Natural killer cell (primary cell): ENCODE measurements around the gene AKAP8. TPM values are rescaled to one million over a fixed set of nuclear protein-coding genes. Genes with fewer than 3 reads are reported as not detected.

ENCODE experiments used
- ATAC-seq, 3 donors: fragments of 150-1000 bp in 2 of 3; fragments of 200-7000 bp in 1 of 3; cut with Tn5 transposase; 1 replicate in 1 of 3; 2 replicates in 2 of 3; pipeline ENCODE4 v1.10.0; 2021; ENCODE audit warnings: mild to moderate bottlenecking in 2 of 3, moderate library complexity in 2 of 3
- DNase-seq, 2 donors: peaks; one replicate each; pipeline versions ENCODE4 v3.0.0 to v3.0.0-alpha.2; 2013 to 2021; ENCODE audit warnings: mixed read lengths in 1 of 2
- H3K27ac ChIP-seq: one replicate; pipeline ENCODE4 v1.5.1; 2013; ENCODE audit warnings: mild to moderate bottlenecking, low read length
- H3K27me3 ChIP-seq: one replicate; pipeline ENCODE4 v1.6.1; 2013; ENCODE audit warnings: low read length; ENCODE audit not compliant: control insufficient read depth, insufficient read depth
- H3K36me3 ChIP-seq: one replicate; pipeline ENCODE4 v1.6.1; 2013; ENCODE audit warnings: low read length; ENCODE audit not compliant: control insufficient read depth, insufficient read depth
- H3K4me1 ChIP-seq: one replicate; pipeline ENCODE4 v1.6.1; 2013; ENCODE audit warnings: low read length; ENCODE audit not compliant: control insufficient read depth, insufficient read depth
- H3K4me3 ChIP-seq: one replicate; pipeline ENCODE4 v1.5.1; 2013; ENCODE audit warnings: low read length
- H3K9me3 ChIP-seq: one replicate; pipeline ENCODE4 v1.6.1; 2013; ENCODE audit warnings: low read length; ENCODE audit not compliant: control insufficient read depth, insufficient read depth
- H3K27ac Mint-ChIP-seq, 2 donors: one replicate each; pipeline ENCODE4 v1.8.0; 2022; ENCODE audit warnings: mild to moderate bottlenecking in 2 of 2, mixed read lengths in 2 of 2, moderate library complexity in 1 of 2
- H3K27me3 Mint-ChIP-seq, 2 donors: one replicate each; pipeline ENCODE4 v1.8.0; 2022; ENCODE audit warnings: low read depth in 2 of 2, mixed read lengths in 2 of 2
- H3K36me3 Mint-ChIP-seq: one replicate; pipeline ENCODE4 v1.8.0; 2022; ENCODE audit warnings: mixed read lengths
- H3K4me1 Mint-ChIP-seq, 2 donors: one replicate each; pipeline ENCODE4 v1.8.0; 2022; ENCODE audit warnings: mixed read lengths in 2 of 2
- H3K4me3 Mint-ChIP-seq: one replicate; pipeline ENCODE4 v1.8.0; 2022; ENCODE audit warnings: mild to moderate bottlenecking, moderate library complexity, mixed read lengths
- H3K9me3 Mint-ChIP-seq, 2 donors: one replicate each; pipeline ENCODE4 v1.8.0; 2022; ENCODE audit warnings: mixed read lengths in 2 of 2
- WGBS: methylation state at CpG from one replicate; pipeline ENCODE4 v1.1.7; 2013; ENCODE audit warnings: missing lambda C conversion rate; ENCODE audit not compliant: insufficient coverage; 5-methylcytosine and 5-hydroxymethylcytosine counted together
- intact Hi-C: fragments of 100-400 bp; cut with micrococcal nuclease; formaldehyde crosslinking; loops from one replicate; pipeline ENCODE4 v1.14.2; 2022
- total RNA-seq, 4 donors: library from RNA; stranded (reverse); fragments of 120-200 nt in 1 of 4; gene quantifications; one replicate each; pipeline versions ENCODE4 v1.2.3 to v1.2.4, GENCODE V29; 2013 to 2022
- TF ChIP-seq, protein P1 (sequence below): fragments of 200-600 bp; IDR thresholded peaks from one replicate; pipeline ENCODE4 v1.8.0; 2022; ENCODE audit warnings: antibody characterized with exemption

Gene AKAP8
- total RNA-seq, 3 donors from 2014 or later (not counting 1 experiment from before 2014, with no cell fraction given), result 65.3 to 87.6 (median 76.9) TPM

DNA sequence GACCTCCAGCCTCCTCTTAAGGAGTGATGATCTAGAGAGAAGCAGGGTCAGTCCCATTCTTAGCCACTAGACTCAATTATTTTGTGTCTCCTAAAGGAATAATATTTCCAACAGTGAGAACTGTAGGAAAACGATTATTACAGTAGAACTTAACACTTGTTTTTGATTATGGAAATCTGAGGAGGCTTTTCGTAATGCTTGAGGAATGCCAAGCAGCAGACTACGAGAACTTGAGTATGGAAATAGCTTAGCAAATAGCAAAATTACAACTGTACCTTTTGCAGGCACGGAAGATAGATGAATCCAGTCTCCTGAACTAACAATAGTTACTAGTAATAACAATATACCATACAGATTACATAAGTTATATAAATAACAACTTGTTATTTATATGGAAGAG is 59.5 kb downstream of the AKAP8 start:
- Mint-ChIP-seq H3K9me3 (no peaks in the 10 kb centered on the region), H3K4me3 (peak overlapping the region; percentile 13), H3K27ac (peak overlapping the region; percentile 0 to 29), H3K36me3 (no peaks in the 10 kb centered on the region), H3K4me1 (peaks cover 85 to 88% of the 10 kb centered on the region in 2 donors), H3K27me3 (no peaks in the 10 kb centered on the region)
- TF ChIP-seq, protein P1, sequence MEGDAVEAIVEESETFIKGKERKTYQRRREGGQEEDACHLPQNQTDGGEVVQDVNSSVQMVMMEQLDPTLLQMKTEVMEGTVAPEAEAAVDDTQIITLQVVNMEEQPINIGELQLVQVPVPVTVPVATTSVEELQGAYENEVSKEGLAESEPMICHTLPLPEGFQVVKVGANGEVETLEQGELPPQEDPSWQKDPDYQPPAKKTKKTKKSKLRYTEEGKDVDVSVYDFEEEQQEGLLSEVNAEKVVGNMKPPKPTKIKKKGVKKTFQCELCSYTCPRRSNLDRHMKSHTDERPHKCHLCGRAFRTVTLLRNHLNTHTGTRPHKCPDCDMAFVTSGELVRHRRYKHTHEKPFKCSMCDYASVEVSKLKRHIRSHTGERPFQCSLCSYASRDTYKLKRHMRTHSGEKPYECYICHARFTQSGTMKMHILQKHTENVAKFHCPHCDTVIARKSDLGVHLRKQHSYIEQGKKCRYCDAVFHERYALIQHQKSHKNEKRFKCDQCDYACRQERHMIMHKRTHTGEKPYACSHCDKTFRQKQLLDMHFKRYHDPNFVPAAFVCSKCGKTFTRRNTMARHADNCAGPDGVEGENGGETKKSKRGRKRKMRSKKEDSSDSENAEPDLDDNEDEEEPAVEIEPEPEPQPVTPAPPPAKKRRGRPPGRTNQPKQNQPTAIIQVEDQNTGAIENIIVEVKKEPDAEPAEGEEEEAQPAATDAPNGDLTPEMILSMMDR, result no peak
- 88% methylated on average over 3 of the region's 4 CpGs for WGBS
- intact Hi-C loops, result no loop called here
- no peaks in the 10 kb centered on the region for H3K9me3 ChIP-seq
- no peak overlapping the region for H3K4me3 ChIP-seq
- no peaks in the 10 kb centered on the region for H3K36me3 ChIP-seq
- ATAC-seq (no peak), DNase-seq (no peak)
- H3K27ac ChIP-seq, result no peak overlapping the region
- no peaks in the 10 kb centered on the region for H3K27me3 ChIP-seq
- peaks cover 69% of the 10 kb centered on the region for H3K4me1 ChIP-seq

DNA sequence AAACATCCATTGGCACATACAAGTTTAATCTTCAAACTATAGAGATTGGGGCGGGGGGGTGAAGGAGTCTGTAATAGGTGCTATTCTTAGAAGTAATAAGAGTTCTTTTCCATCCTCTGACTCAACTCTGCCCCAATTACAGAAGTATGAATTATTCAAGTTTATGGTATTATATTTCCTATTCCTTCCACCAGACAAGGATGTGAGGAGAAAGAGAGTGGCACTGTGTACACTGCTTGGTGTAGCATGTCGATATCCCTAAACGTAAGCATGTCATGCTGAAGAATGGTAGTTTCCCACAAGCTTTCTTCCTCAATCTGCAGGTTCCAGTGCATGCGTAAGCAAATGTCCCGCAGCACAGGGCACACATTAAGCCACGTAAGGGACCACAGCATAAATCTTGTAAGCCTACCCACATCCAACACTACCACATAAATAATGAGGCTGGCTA is 61.3 kb downstream of the AKAP8 start:
- 21% methylated on average over 5 of the region's 6 CpGs for WGBS
- H3K4me3 ChIP-seq, result no peak overlapping the region
- Mint-ChIP-seq H3K27me3 (no peaks in the 10 kb centered on the region), H3K4me1 (peaks cover 83 to 84% of the 10 kb centered on the region in 2 donors), H3K36me3 (no peaks in the 10 kb centered on the region), H3K27ac (peak overlapping the region; percentile 77 to 86), H3K4me3 (peak overlapping the region; percentile 66), H3K9me3 (no peaks in the 10 kb centered on the region)
- peak overlapping the region; percentile 54 for H3K27ac ChIP-seq
- H3K27me3 ChIP-seq, result no peaks in the 10 kb centered on the region
- TF ChIP-seq, protein P1, result no peak
- peak in 1 of 2 donors; percentile 59 for DNase-seq
- peak; percentile 50 to 65 (median 56) for ATAC-seq
- H3K9me3 ChIP-seq, result no peaks in the 10 kb centered on the region
- intact Hi-C loops, result no loop called here
- no peaks in the 10 kb centered on the region for H3K36me3 ChIP-seq
- peaks cover 59% of the 10 kb centered on the region for H3K4me1 ChIP-seq

DNA sequence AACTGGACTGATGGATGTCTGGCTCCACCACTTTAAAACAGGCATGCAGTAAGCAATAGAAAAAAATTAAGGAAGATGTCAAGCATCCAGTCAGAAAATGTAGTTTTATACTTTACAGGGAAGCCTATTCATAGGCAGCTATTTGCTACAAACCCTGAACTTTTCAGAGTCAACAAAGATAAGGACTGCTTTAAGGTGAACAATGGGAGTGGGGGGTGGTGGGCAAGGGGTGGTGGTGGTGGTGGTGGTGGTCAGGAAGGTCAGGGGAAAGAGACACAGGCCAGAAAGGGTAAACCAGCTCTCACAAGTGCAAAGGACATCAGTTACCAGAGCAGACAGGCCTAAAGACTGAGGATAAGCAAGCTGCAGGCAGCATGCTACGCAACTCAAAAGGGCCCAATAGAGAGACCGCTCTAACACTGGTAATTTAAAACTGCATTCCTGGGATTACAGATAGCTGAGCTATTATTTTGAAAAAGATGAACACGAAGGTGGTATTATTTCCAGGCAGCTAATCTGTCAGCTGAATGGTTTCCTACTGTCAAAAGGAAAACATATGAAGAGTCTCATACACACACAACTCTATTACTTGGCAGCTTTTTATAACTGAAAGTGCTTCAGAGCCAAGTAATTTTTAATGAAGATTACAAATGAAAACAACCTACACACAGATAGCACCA is 62.1 kb downstream of the AKAP8 start:
- Mint-ChIP-seq H3K4me1 (peaks cover 85 to 86% of the 10 kb centered on the region in 2 donors), H3K27ac (peak overlapping the region; percentile 77 to 86), H3K36me3 (no peaks in the 10 kb centered on the region), H3K27me3 (no peaks in the 10 kb centered on the region), H3K4me3 (peak overlapping the region; percentile 66), H3K9me3 (no peaks in the 10 kb centered on the region)
- Histone ChIP-seq H3K4me3 (no peak overlapping the region), H3K36me3 (no peaks in the 10 kb centered on the region), H3K4me1 (peaks cover 59% of the 10 kb centered on the region), H3K27ac (peak overlapping the region; percentile 11), H3K9me3 (no peaks in the 10 kb centered on the region), H3K27me3 (no peaks in the 10 kb centered on the region)
- intact Hi-C loops, result no loop called here
- TF ChIP-seq, protein P1, result no peak
- 100% methylated on average over 2 of the region's 3 CpGs for WGBS
- DNase-seq (no peak), ATAC-seq (peak in 1 of 3 donors; percentile 6)
